C4-2B (cell line): Measurements from ENCODE around the gene PSEN1.

Experiments used
- H3K27ac ChIP-seq: fragments of 450-650 bp; 2 replicates; pipeline ENCODE4 v1.5.1; 2017
- CTCF ChIP-seq: fragments of 450-650 bp; conservative IDR thresholded peaks from 2 replicates; pipeline ENCODE4 v1.5.1; 2017; ENCODE audit warnings: mild to moderate bottlenecking
- ZFX ChIP-seq: fragments of 450-650 bp; IDR thresholded peaks from 2 replicates; pipeline ENCODE4 v1.6.1; 2017

PSEN1 gene

GRCh38 chr14:73262427-73263183 is 126.3 kb downstream of the PSEN1 start:
- no peak overlapping the region for H3K27ac ChIP-seq
- TF ChIP-seq ZFX = no peak

GRCh38 chr14:73263606-73264005 is 127.3 kb downstream of the PSEN1 start:
- no peak overlapping the region for H3K27ac ChIP-seq
- TF ChIP-seq ZFX = no peak
- TF ChIP-seq CTCF = no peak

GRCh38 chr14:73264080-73264884 is 128.0 kb downstream of the PSEN1 start:
- no peak for TF ChIP-seq CTCF
- no peak for TF ChIP-seq ZFX

DNA sequence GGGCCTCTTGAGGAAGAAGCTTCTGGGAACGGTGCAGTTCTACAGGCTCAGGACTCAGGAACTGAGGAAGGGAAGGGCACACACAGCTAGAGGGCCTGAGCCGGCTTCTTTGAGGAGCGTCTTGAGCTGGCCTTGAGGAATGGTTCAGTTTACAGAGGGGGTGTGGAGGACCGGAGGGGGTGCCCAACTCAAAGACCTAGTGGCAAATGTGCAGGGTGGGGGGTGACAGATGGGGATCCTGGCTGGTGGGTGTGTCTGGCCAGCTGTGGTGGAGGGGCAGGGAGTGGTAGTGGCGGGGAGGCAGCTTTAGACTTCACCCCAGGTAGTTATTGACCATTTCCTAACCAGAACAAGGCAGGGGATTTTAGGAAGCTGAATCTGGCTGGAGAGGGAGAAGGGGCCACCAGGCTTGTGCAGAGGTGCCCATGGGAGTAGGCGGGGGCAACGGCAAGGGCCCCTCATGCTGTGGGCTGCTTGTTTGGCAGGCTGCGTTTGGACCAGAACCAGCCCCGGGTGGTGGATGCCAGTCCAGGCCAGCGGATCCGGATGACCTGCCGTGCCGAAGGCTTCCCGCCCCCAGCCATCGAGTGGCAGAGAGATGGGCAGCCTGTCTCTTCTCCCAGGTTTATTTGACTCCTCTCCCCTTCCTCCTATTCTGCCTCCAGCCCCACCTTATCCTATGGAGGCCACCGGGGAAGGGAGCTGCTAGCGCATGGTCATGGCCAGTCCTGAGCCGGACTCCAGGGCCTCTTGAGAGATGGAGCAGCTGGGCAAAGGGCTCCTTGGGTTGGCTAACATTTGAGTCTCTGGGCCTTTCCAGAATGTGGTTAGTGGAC is 128.8 kb downstream of the PSEN1 start:
- TF ChIP-seq ZFX (no peak), CTCF (no peak)
- H3K27ac ChIP-seq = no peak overlapping the region

More at GRCh38 chr14:73264080-73264884, 128.0 kb downstream of the PSEN1 start:
- no peak overlapping the region for H3K27ac ChIP-seq

DNA sequence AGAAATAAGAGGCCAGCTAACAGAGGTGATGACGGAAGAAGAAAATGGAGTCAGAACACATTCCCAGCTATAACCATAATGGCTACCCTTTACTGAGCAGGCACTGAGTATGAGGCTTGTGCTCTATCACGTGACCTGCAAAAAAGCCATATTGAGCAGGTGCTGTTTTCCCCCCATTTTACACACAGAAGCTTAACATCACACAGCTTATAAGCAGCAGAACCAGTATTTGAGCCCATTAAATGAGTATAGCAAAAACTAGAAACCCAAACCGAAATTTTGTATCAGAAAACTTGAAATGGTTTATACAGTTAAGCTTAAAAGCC is 129.4 kb downstream of the PSEN1 start:
- H3K27ac ChIP-seq = no peak overlapping the region
- TF ChIP-seq ZFX (no peak), CTCF (no peak)

- TF ChIP-seq CTCF = no peak
- no peak overlapping the region for H3K27ac ChIP-seq
These were observed 130.0 kb downstream of the PSEN1 start for GRCh38 chr14:73266317-73266716.

DNA sequence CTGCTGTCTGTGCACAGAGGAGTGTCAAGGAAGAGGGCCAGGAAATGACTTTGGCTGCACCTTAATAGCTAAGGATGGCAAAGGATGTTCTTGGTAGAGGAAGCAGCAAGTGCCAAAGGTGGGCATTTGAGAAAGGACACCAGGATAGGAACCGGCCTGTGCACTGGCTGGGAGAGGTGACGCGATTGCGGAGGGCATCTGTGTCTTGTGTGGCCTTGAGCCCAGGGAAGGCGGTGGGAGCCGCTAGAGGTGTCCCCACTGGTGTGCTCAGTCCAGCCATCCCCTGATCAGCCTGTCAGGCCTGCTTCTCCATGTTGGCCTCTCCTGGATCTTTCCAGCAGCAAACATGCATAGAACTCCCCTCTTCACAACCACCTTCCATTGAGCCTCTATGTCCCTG is 131.2 kb downstream of the PSEN1 start:
- TF ChIP-seq CTCF (no peak), ZFX (no peak)
- H3K27ac ChIP-seq = no peak overlapping the region
